WTC11 (cell line): ENCODE measurements around the gene SLC16A13. TPM values are rescaled to one million over a fixed set of nuclear protein-coding genes. Genes with fewer than 3 reads are reported as not detected.

ENCODE experiments used
- ATAC-seq: fragments of 200-7000 bp; cut with Tn5 transposase; 2 replicates; pipeline ENCODE4 v1.10.0; 2021; ENCODE audit warnings: mild to moderate bottlenecking, moderate library complexity
- CTCF ChIA-PET: fragments of 300-600 bp; sonication (Branson Sonifier 250); formaldehyde crosslinking; loops from one replicate; lab custom pipeline; 2021; ENCODE audit warnings: antibody characterized with exemption; lab: Charles Lee
- POLR2A ChIA-PET: fragments of 350-600 bp; sonication (Branson Sonifier 250); formaldehyde crosslinking; loops from one replicate; lab custom pipeline; 2021; ENCODE audit warnings: antibody characterized with exemption; lab: Charles Lee
- DNase-seq: peaks from one replicate; pipeline ENCODE4 v3.0.0; 2021; ENCODE audit warnings: low spot score
- H3K27ac Mint-ChIP-seq: 2 replicates; pipeline ENCODE4 v1.8.0; 2021; ENCODE audit warnings: mixed read lengths
- H3K27me3 Mint-ChIP-seq: 2 replicates; pipeline ENCODE4 v1.8.0; 2021; ENCODE audit warnings: low read depth, mild to moderate bottlenecking, moderate library complexity, mixed read lengths
- H3K36me3 Mint-ChIP-seq: 2 replicates; pipeline ENCODE4 v1.8.0; 2021; ENCODE audit warnings: mixed read lengths
- H3K4me1 Mint-ChIP-seq: 2 replicates; pipeline ENCODE4 v1.8.0; 2022; ENCODE audit warnings: mixed read lengths
- H3K4me3 Mint-ChIP-seq: 2 replicates; pipeline ENCODE4 v1.8.0; 2021; ENCODE audit warnings: mild to moderate bottlenecking, moderate library complexity, mixed read lengths
- H3K9me3 Mint-ChIP-seq: 2 replicates; pipeline ENCODE4 v1.8.0; 2021; ENCODE audit warnings: mixed read lengths
- IRF2 ChIP-seq: sonication (generic); formaldehyde crosslinking; IDR thresholded peaks from 2 replicates; pipeline ENCODE4 v1.8.0; 2022; ENCODE audit warnings: low read depth, missing genetic modification reagents, borderline replicate concordance
- KAT7 ChIP-seq: sonication (generic); formaldehyde crosslinking; IDR thresholded peaks from 2 replicates; pipeline ENCODE4 v1.8.1; 2023; ENCODE audit warnings: missing genetic modification reagents, mild to moderate bottlenecking, borderline replicate concordance
- MAX ChIP-seq: sonication (generic); formaldehyde crosslinking; IDR thresholded peaks from 2 replicates; pipeline ENCODE4 v1.8.0; 2022; ENCODE audit warnings: mild to moderate bottlenecking, missing genetic modification reagents
- MXD4 ChIP-seq: fragments of 250-450 bp; sonication (Bioruptor Pico); IDR thresholded peaks from 2 replicates; pipeline ENCODE4 v1.8.0; 2021; ENCODE audit warnings: mild to moderate bottlenecking, moderate library complexity, borderline replicate concordance
- MYBL2 ChIP-seq: sonication (generic); formaldehyde crosslinking; IDR thresholded peaks from 2 replicates; pipeline ENCODE4 v1.8.1; 2023; ENCODE audit warnings: mild to moderate bottlenecking, moderate library complexity, missing genetic modification reagents
- NR1H2 ChIP-seq: sonication (generic); formaldehyde crosslinking; IDR thresholded peaks from 2 replicates; pipeline ENCODE4 v1.9.0; 2021; ENCODE audit warnings: mild to moderate bottlenecking, moderate library complexity, missing genetic modification reagents
- TEAD4 ChIP-seq: sonication (generic); formaldehyde crosslinking; IDR thresholded peaks from 2 replicates; pipeline ENCODE4 v1.8.0; 2022; ENCODE audit warnings: mild to moderate bottlenecking, missing genetic modification reagents
- USF2 ChIP-seq: sonication (generic); formaldehyde crosslinking; IDR thresholded peaks from 2 replicates; pipeline ENCODE4 v1.8.1; 2023; ENCODE audit warnings: mild to moderate bottlenecking, missing genetic modification reagents, moderate library complexity
- ZNF138 ChIP-seq: sonication (generic); formaldehyde crosslinking; conservative IDR thresholded peaks from 2 replicates; pipeline ENCODE4 v1.8.1; 2022; ENCODE audit warnings: mild to moderate bottlenecking, moderate library complexity, missing genetic modification reagents
- ZNF219 ChIP-seq: sonication (generic); formaldehyde crosslinking; IDR thresholded peaks from 2 replicates; pipeline ENCODE4 v1.8.0; 2023; ENCODE audit warnings: missing genetic modification reagents, mild to moderate bottlenecking, borderline replicate concordance
- total RNA-seq: library from RNA; stranded (reverse); gene quantifications from 3 replicates; pipeline ENCODE4 v1.2.3, GENCODE V29; 2021
- TF ChIP-seq, protein P1 (sequence below): sonication (generic); formaldehyde crosslinking; IDR thresholded peaks from 2 replicates; pipeline ENCODE4 v1.8.1; 2023; ENCODE audit warnings: mild to moderate bottlenecking, moderate library complexity, missing genetic modification reagents
- TF ChIP-seq, protein P2 (sequence below): sonication (generic); formaldehyde crosslinking; IDR thresholded peaks from 2 replicates; pipeline ENCODE4 v1.8.1; 2023; ENCODE audit warnings: mild to moderate bottlenecking, missing genetic modification reagents
- TF ChIP-seq, protein P3 (sequence below): sonication (generic); formaldehyde crosslinking; IDR thresholded peaks from 2 replicates; pipeline ENCODE4 v1.8.0; 2022; ENCODE audit warnings: missing genetic modification reagents
- TF ChIP-seq, protein P4 (sequence below): sonication (generic); formaldehyde crosslinking; IDR thresholded peaks from 2 replicates; pipeline ENCODE4 v1.8.1; 2022; ENCODE audit warnings: mild to moderate bottlenecking, moderate library complexity, missing genetic modification reagents
- TF ChIP-seq, protein P5 (sequence below): fragments of 250-450 bp; sonication (Bioruptor Pico); IDR thresholded peaks from 2 replicates; pipeline ENCODE4 v2.1.2; 2022; ENCODE audit warnings: mild to moderate bottlenecking, moderate library complexity
- TF ChIP-seq, protein P6 (sequence below): fragments of 250-450 bp; sonication (Bioruptor Pico); IDR thresholded peaks from 2 replicates; pipeline ENCODE4 v1.9.0; 2021; ENCODE audit warnings: mild to moderate bottlenecking

Gene SLC16A13
- total RNA-seq, 1 experiment from 2014 or later = 5.2 TPM

- H3K9me3 Mint-ChIP-seq = no peaks in the 10 kb centered on the region
- H3K27ac Mint-ChIP-seq = no peak overlapping the region
- ChIA-PET CTCF (interaction anchor here (1.0 to 2.9 kb wide), 9 partner anchors 9 to 328 kb away, joined by 4 to 28 read pairs (median 9); partner anchors contain the start of genes BCL6B and SLC13A5), POLR2A (interaction anchor here (0.6 to 1.3 kb wide), 3 partner anchors 19 to 66 kb away, joined by 3 to 9 read pairs (median 4); no protein-coding TSS in a partner anchor)
- ATAC-seq = no peak
- peaks cover 55% of the 10 kb centered on the region for H3K27me3 Mint-ChIP-seq
- TF ChIP-seq, protein P1, sequence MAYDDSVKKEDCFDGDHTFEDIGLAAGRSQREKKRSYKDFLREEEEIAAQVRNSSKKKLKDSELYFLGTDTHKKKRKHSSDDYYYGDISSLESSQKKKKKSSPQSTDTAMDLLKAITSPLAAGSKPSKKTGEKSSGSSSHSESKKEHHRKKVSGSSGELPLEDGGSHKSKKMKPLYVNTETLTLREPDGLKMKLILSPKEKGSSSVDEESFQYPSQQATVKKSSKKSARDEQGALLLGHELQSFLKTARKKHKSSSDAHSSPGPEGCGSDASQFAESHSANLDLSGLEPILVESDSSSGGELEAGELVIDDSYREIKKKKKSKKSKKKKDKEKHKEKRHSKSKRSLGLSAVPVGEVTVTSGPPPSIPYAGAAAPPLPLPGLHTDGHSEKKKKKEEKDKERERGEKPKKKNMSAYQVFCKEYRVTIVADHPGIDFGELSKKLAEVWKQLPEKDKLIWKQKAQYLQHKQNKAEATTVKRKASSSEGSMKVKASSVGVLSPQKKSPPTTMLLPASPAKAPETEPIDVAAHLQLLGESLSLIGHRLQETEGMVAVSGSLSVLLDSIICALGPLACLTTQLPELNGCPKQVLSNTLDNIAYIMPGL (CRISPR knock-in tag) = no peak
- TF ChIP-seq NR1H2 (CRISPR knock-in tag) = no peak
- TF ChIP-seq ZNF138 (CRISPR knock-in tag) = no peak
- no peak for TF ChIP-seq MXD4 (CRISPR knock-in tag)
- TF ChIP-seq, protein P2, sequence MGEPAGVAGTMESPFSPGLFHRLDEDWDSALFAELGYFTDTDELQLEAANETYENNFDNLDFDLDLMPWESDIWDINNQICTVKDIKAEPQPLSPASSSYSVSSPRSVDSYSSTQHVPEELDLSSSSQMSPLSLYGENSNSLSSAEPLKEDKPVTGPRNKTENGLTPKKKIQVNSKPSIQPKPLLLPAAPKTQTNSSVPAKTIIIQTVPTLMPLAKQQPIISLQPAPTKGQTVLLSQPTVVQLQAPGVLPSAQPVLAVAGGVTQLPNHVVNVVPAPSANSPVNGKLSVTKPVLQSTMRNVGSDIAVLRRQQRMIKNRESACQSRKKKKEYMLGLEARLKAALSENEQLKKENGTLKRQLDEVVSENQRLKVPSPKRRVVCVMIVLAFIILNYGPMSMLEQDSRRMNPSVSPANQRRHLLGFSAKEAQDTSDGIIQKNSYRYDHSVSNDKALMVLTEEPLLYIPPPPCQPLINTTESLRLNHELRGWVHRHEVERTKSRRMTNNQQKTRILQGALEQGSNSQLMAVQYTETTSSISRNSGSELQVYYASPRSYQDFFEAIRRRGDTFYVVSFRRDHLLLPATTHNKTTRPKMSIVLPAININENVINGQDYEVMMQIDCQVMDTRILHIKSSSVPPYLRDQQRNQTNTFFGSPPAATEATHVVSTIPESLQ (CRISPR knock-in tag) = no peak
- TF ChIP-seq IRF2 = no peak
- H3K4me1 Mint-ChIP-seq = peaks cover 8% of the 10 kb centered on the region
- H3K36me3 Mint-ChIP-seq = 0 out of 2 replicates have a peak, but pooled peaks cover 5% of the 10 kb centered on the region
- peak overlapping the region; percentile 77 for H3K4me3 Mint-ChIP-seq
- no peak for DNase-seq
Observed at GRCh38 chr17:6994666-6995256, 41.1 kb upstream of the SLC16A13 start.

DNA sequence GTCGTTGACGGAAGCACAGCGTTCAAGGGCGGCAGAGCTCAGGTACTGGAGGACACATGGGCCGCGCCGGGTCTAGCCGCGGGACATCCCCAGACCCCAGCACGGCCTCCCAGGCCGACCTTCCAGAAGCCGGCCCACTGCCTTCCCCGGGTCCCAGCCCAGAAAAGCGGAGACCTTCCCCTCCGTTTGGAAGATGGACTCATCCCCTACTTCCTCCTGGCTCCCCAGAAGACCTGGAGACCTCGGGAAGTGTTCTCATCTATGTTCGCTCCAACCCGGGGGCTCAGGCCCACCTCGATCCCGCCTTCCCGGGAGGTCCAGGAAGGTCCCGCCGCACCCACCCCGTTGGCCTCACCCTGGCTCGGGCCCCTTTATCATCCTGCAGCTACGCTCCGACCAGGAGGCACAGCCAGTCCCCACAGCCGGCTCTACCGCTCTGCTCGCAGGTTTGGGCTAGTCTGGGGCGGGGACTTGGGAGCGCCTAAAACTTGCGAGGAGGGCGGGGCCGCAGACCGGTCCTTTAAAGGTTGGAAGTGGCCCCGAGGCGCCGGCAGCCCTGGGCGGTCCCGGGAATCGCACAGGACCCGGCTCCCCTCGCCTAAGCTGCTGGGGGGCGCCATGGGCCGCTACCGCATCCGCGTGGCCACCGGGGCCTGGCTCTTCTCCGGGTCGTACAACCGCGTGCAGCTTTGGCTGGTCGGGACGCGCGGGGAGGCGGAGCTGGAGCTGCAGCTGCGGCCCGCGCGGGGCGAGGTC is 40.1 kb upstream of the SLC16A13 start, which contains the start of gene ALOX12:
Gene ALOX12 (plus strand): TSS at position 550 of the 756 bp plus-strand sequence. CDS start 69 bp downstream, at position 619.
- ChIA-PET CTCF (interaction anchor here (0.6 to 2.9 kb wide), 15 partner anchors 9 to 459 kb away, joined by 3 to 28 read pairs (median 7); partner anchors contain the start of genes BCL6B and SLC13A5), POLR2A (interaction anchor here (0.8 to 1.7 kb wide), 4 partner anchors 10 to 81 kb away, joined by 3 to 4 read pairs (median 3); no protein-coding TSS in a partner anchor)
- H3K27me3 Mint-ChIP-seq = peaks cover 55% of the 10 kb centered on the region
- DNase-seq = peak; percentile 77
- peak within 1 kb of the TSS; percentile 77 for H3K4me3 Mint-ChIP-seq
- ATAC-seq = peak; percentile 78
- H3K4me1 Mint-ChIP-seq = peaks cover 8% of the 10 kb centered on the region
- peaks cover 9% of the 10 kb centered on the region; the same call in 1 of the 2 replicates for H3K36me3 Mint-ChIP-seq
- no peaks in the 10 kb centered on the region for H3K9me3 Mint-ChIP-seq
- H3K27ac Mint-ChIP-seq = no peak within 1 kb of the TSS
- TF ChIP-seq USF2 (CRISPR knock-in tag) (no peak), TEAD4 (CRISPR knock-in tag) (peak; percentile 80; the same call in 1 of the 2 replicates), KAT7 (CRISPR knock-in tag) (0 out of 2 replicates have a peak, but pooled peaks have one; percentile 78), MYBL2 (peak; percentile 59), ZNF219 (CRISPR knock-in tag) (0 out of 2 replicates have a peak, but pooled peaks have one; percentile 50), MAX (CRISPR knock-in tag) (peak; percentile 68; the same call in 1 of the 2 replicates)
- TF ChIP-seq, protein P3, sequence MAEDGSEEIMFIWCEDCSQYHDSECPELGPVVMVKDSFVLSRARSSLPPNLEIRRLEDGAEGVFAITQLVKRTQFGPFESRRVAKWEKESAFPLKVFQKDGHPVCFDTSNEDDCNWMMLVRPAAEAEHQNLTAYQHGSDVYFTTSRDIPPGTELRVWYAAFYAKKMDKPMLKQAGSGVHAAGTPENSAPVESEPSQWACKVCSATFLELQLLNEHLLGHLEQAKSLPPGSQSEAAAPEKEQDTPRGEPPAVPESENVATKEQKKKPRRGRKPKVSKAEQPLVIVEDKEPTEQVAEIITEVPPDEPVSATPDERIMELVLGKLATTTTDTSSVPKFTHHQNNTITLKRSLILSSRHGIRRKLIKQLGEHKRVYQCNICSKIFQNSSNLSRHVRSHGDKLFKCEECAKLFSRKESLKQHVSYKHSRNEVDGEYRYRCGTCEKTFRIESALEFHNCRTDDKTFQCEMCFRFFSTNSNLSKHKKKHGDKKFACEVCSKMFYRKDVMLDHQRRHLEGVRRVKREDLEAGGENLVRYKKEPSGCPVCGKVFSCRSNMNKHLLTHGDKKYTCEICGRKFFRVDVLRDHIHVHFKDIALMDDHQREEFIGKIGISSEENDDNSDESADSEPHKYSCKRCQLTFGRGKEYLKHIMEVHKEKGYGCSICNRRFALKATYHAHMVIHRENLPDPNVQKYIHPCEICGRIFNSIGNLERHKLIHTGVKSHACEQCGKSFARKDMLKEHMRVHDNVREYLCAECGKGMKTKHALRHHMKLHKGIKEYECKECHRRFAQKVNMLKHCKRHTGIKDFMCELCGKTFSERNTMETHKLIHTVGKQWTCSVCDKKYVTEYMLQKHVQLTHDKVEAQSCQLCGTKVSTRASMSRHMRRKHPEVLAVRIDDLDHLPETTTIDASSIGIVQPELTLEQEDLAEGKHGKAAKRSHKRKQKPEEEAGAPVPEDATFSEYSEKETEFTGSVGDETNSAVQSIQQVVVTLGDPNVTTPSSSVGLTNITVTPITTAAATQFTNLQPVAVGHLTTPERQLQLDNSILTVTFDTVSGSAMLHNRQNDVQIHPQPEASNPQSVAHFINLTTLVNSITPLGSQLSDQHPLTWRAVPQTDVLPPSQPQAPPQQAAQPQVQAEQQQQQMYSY (CRISPR knock-in tag) = peak; percentile 89
- TF ChIP-seq, protein P4, sequence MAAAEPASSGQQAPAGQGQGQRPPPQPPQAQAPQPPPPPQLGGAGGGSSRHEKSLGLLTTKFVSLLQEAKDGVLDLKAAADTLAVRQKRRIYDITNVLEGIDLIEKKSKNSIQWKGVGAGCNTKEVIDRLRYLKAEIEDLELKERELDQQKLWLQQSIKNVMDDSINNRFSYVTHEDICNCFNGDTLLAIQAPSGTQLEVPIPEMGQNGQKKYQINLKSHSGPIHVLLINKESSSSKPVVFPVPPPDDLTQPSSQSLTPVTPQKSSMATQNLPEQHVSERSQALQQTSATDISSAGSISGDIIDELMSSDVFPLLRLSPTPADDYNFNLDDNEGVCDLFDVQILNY = peak; percentile 27; the same call in 1 of the 2 replicates
- TF ChIP-seq, protein P5, sequence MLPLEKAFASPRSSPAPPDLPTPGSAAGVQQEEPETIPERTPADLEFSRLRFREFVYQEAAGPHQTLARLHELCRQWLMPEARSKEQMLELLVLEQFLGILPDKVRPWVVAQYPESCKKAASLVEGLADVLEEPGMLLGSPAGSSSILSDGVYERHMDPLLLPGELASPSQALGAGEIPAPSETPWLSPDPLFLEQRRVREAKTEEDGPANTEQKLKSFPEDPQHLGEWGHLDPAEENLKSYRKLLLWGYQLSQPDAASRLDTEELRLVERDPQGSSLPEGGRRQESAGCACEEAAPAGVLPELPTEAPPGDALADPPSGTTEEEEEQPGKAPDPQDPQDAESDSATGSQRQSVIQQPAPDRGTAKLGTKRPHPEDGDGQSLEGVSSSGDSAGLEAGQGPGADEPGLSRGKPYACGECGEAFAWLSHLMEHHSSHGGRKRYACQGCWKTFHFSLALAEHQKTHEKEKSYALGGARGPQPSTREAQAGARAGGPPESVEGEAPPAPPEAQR (CRISPR knock-in tag) = no peak
- TF ChIP-seq, protein P6, sequence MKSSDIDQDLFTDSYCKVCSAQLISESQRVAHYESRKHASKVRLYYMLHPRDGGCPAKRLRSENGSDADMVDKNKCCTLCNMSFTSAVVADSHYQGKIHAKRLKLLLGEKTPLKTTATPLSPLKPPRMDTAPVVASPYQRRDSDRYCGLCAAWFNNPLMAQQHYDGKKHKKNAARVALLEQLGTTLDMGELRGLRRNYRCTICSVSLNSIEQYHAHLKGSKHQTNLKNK (CRISPR knock-in tag) = no peak
- TF ChIP-seq, protein P2 (CRISPR knock-in tag) = no peak
